ENCODE measurements around the gene SAFB. TPM values are rescaled to one million over a fixed set of nuclear protein-coding genes. Genes with fewer than 3 reads are reported as not detected.
"Not testable (repeated sequence)": the region's sequence is repeated elsewhere in the genome, so short reads cannot be mapped to it uniquely, and the experiment has no call there.

The SAFB gene
- polyA plus RNA-seq, 10 donors = 73.7 to 106 (median 90.6) TPM

- DNase-seq = no peak
These were observed 59.2 kb downstream of the SAFB start for GRCh38 chr19:5682107-5682482.

GRCh38 chr19:5683177-5683886, 60.4 kb downstream of the SAFB start:
- no peak for DNase-seq

GRCh38 chr19:5684694-5685430, 62.0 kb downstream of the SAFB start:
- DNase-seq = no peak

GRCh38 chr19:5686326-5686646, 63.4 kb downstream of the SAFB start:
- DNase-seq = no peak

- peak; percentile 91 to 96 (median 94) for DNase-seq
These were observed 63.9 kb downstream of the SAFB start for GRCh38 chr19:5686647-5687359.

GRCh38 chr19:5687360-5688198, 64.7 kb downstream of the SAFB start:
- no peak for DNase-seq

GRCh38 chr19:5688262-5688881, 65.5 kb downstream of the SAFB start:
- not testable (repeated sequence) for DNase-seq

- peak; percentile 97 to 99 (median 98) for DNase-seq
These were observed 67.5 kb downstream of the SAFB start, which contains the start of gene RPL36 for GRCh38 chr19:5690125-5690954. Gene RPL36 (plus strand): TSS chr19:5690295. CDS start chr19:5690508, 213 bp downstream.

GRCh38 chr19:5690955-5691821, 68.3 kb downstream of the SAFB start:
- DNase-seq = peak; percentile 38 to 85 (median 67)

GRCh38 chr19:5691822-5692722, 69.2 kb downstream of the SAFB start:
- DNase-seq = no peak

GRCh38 chr19:5692723-5693194, 69.9 kb downstream of the SAFB start:
- no peak for DNase-seq

- peak in 1 of 3 donors; percentile 52 for DNase-seq
These were observed 70.6 kb downstream of the SAFB start for GRCh38 chr19:5693195-5694166.

- DNase-seq = no peak
These were observed 71.5 kb downstream of the SAFB start for GRCh38 chr19:5694167-5694955.

- DNase-seq = no peak
These were observed 72.2 kb downstream of the SAFB start for GRCh38 chr19:5694956-5695648.

GRCh38 chr19:5695649-5696195, 72.8 kb downstream of the SAFB start:
- peak in 1 of 3 donors; percentile 29 for DNase-seq
